Mesendoderm (in vitro differentiated cells): Measurements from ENCODE around the gene ACBD3.

Experiments used
- DNase-seq: peaks from one replicate; pipeline ENCODE4 v3.0.0; 2013
- H2AK5ac ChIP-seq: 2 replicates; pipeline ENCODE4 v1.6.1; 2013; ENCODE audit warnings: low read length, inconsistent platforms
- H2BK120ac ChIP-seq: 2 replicates; pipeline ENCODE4 v1.6.1; 2013; ENCODE audit warnings: low read depth, mild to moderate bottlenecking, low read length, moderate library complexity, mixed read lengths
- H2BK15ac ChIP-seq: replicated peaks from 2 replicates; pipeline ENCODE4 v1.6.1; 2013; ENCODE audit warnings: low read depth, mild to moderate bottlenecking, moderate library complexity
- H2BK5ac ChIP-seq: 2 replicates; pipeline ENCODE4 v1.6.1; 2013; ENCODE audit warnings: low read length, inconsistent platforms
- H3K18ac ChIP-seq: 2 replicates; pipeline ENCODE4 v1.6.1; 2013; ENCODE audit warnings: mild to moderate bottlenecking, low read length, mixed read lengths
- H3K23ac ChIP-seq: one replicate; pipeline ENCODE4 v1.6.1; 2013; ENCODE audit warnings: low read length
- H3K27ac ChIP-seq: 2 replicates; pipeline ENCODE4 v1.5.1; 2013; ENCODE audit warnings: low read depth, mild to moderate bottlenecking, inconsistent platforms, low read length, moderate library complexity
- H3K27me3 ChIP-seq: 2 replicates; pipeline ENCODE4 v1.6.1; 2013; ENCODE audit warnings: low read length, control low read depth, mild to moderate bottlenecking, inconsistent platforms; ENCODE audit not compliant: insufficient read depth, poor library complexity
- H3K36me3 ChIP-seq: 2 replicates; pipeline ENCODE4 v1.6.1; 2013; ENCODE audit warnings: low read length, inconsistent platforms; ENCODE audit not compliant: control insufficient read depth, insufficient read depth
- H3K4ac ChIP-seq: one replicate; pipeline ENCODE4 v1.6.1; 2013; ENCODE audit warnings: low read depth, mild to moderate bottlenecking, low read length, moderate library complexity
- H3K4me1 ChIP-seq: 2 replicates; pipeline ENCODE4 v1.6.1; 2013; ENCODE audit warnings: low read depth, low read length, inconsistent platforms; ENCODE audit not compliant: control insufficient read depth
- H3K4me2 ChIP-seq: 2 replicates; pipeline ENCODE4 v1.6.1; 2013; ENCODE audit warnings: low read length
- H3K4me3 ChIP-seq: 2 replicates; pipeline ENCODE4 v1.5.1; 2013; ENCODE audit warnings: mild to moderate bottlenecking, low read length
- H3K56ac ChIP-seq: one replicate; pipeline ENCODE4 v1.6.1; 2013; ENCODE audit warnings: low read length
- H3K79me1 ChIP-seq: 2 replicates; pipeline ENCODE4 v1.6.1; 2013; ENCODE audit warnings: low read length, inconsistent platforms
- H3K79me2 ChIP-seq: 2 replicates; pipeline ENCODE4 v1.6.1; 2013; ENCODE audit warnings: mild to moderate bottlenecking, low read length; ENCODE audit not compliant: control insufficient read depth, insufficient read depth
- H3K9ac ChIP-seq: 2 replicates; pipeline ENCODE4 v1.6.1; 2013; ENCODE audit warnings: low read length, inconsistent platforms
- H4K5ac ChIP-seq: one replicate; pipeline ENCODE4 v1.6.1; 2013; ENCODE audit warnings: low read length
- H4K8ac ChIP-seq: one replicate; pipeline ENCODE4 v1.6.1; 2013; ENCODE audit warnings: low read depth, mild to moderate bottlenecking, control low read depth, low read length, moderate library complexity
- WGBS: extraction: QIAGEN DNeasy Blood & Tissue Kit; methylation state at CpG from one replicate; pipeline ENCODE4 v1.1.7; 2013; ENCODE audit warnings: low lambda C conversion rate, missing lambda C conversion rate; ENCODE audit not compliant: insufficient coverage; ENCODE audit errors: extremely low coverage; 5-methylcytosine and 5-hydroxymethylcytosine counted together

Gene ACBD3

GRCh38 chr1:226164154-226164553 lies 22.4 kb downstream of the ACBD3 start:
- Histone ChIP-seq H2BK15ac (no peak overlapping the region), H2AK5ac (no peak overlapping the region), H4K8ac (no peak overlapping the region), H3K27ac (no peak overlapping the region), H3K56ac (no peak overlapping the region), H2BK5ac (no peak overlapping the region), H3K9ac (no peak overlapping the region), H3K36me3 (peaks cover 11% of the 10 kb centered on the region), H3K79me2 (no peaks in the 10 kb centered on the region), H3K79me1 (peaks cover 9% of the 10 kb centered on the region), H3K4me3 (no peak overlapping the region), H3K27me3 (no peaks in the 10 kb centered on the region), H3K4me1 (no peaks in the 10 kb centered on the region), H3K4me2 (no peak overlapping the region), H3K23ac (no peak overlapping the region), H2BK120ac (no peak overlapping the region), H3K18ac (no peak overlapping the region), H4K5ac (no peak overlapping the region), H3K4ac (no peak overlapping the region)
- no peak for DNase-seq
- no CpG with 5 or more reads among the region's 1 CpG for WGBS

- H3K4ac ChIP-seq, result no peak overlapping the region
- no CpG with 5 or more reads among the region's 8 CpGs for WGBS
- peaks cover 13% of the 10 kb centered on the region for H3K36me3 ChIP-seq
- H3K27ac ChIP-seq, result no peak overlapping the region
- H3K4me2 ChIP-seq, result no peak overlapping the region
- no peaks in the 10 kb centered on the region for H3K4me1 ChIP-seq
- H3K79me2 ChIP-seq, result no peaks in the 10 kb centered on the region
- no peak overlapping the region for H2AK5ac ChIP-seq
- no peak overlapping the region for H3K18ac ChIP-seq
- no peak overlapping the region for H2BK5ac ChIP-seq
- DNase-seq, result no peak
- no peak overlapping the region for H4K8ac ChIP-seq
- no peak overlapping the region for H2BK15ac ChIP-seq
- H3K9ac ChIP-seq, result no peak overlapping the region
- no peak overlapping the region for H3K23ac ChIP-seq
- H3K4me3 ChIP-seq, result no peak overlapping the region
- H4K5ac ChIP-seq, result no peak overlapping the region
- peaks cover 9% of the 10 kb centered on the region for H3K79me1 ChIP-seq
- no peak overlapping the region for H3K56ac ChIP-seq
- no peaks in the 10 kb centered on the region for H3K27me3 ChIP-seq
- no peak overlapping the region for H2BK120ac ChIP-seq
Measured at GRCh38 chr1:226162898-226163297, 23.6 kb downstream of the ACBD3 start.

- Histone ChIP-seq H3K4me3 (no peak overlapping the region), H3K4me1 (no peaks in the 10 kb centered on the region), H3K27me3 (no peaks in the 10 kb centered on the region), H2AK5ac (no peak overlapping the region), H2BK5ac (no peak overlapping the region), H3K4ac (no peak overlapping the region), H3K56ac (no peak overlapping the region), H3K36me3 (peaks cover 11% of the 10 kb centered on the region), H3K79me2 (no peaks in the 10 kb centered on the region), H4K8ac (no peak overlapping the region), H3K18ac (no peak overlapping the region), H3K4me2 (no peak overlapping the region), H3K27ac (no peak overlapping the region), H2BK120ac (no peak overlapping the region), H3K79me1 (peaks cover 6% of the 10 kb centered on the region), H3K23ac (no peak overlapping the region), H4K5ac (no peak overlapping the region), H2BK15ac (no peak overlapping the region), H3K9ac (no peak overlapping the region)
- 100% methylated on average over 2 of the region's 7 CpGs for WGBS
- no peak for DNase-seq
Measured at GRCh38 chr1:226158983-226159382, 27.6 kb downstream of the ACBD3 start.

- Histone ChIP-seq H3K36me3 (peaks cover 11% of the 10 kb centered on the region), H3K27me3 (no peaks in the 10 kb centered on the region), H4K8ac (no peak overlapping the region), H4K5ac (no peak overlapping the region), H3K4me3 (no peak overlapping the region), H3K79me1 (peaks cover 6% of the 10 kb centered on the region), H3K4me2 (no peak overlapping the region), H2AK5ac (no peak overlapping the region), H2BK15ac (no peak overlapping the region), H2BK5ac (no peak overlapping the region), H3K18ac (no peak overlapping the region), H2BK120ac (no peak overlapping the region), H3K4ac (no peak overlapping the region), H3K23ac (no peak overlapping the region), H3K56ac (no peak overlapping the region), H3K4me1 (no peaks in the 10 kb centered on the region), H3K27ac (no peak overlapping the region), H3K9ac (no peak overlapping the region), H3K79me2 (no peaks in the 10 kb centered on the region)
- DNase-seq, result no peak
- no CpG with 5 or more reads among the region's 1 CpG for WGBS
Measured at GRCh38 chr1:226158457-226158856, 28.1 kb downstream of the ACBD3 start.

GRCh38 chr1:226157761-226158316 lies 28.7 kb downstream of the ACBD3 start:
- Histone ChIP-seq H3K27me3 (no peaks in the 10 kb centered on the region), H2BK15ac (no peak overlapping the region), H3K4ac (no peak overlapping the region), H3K79me2 (no peaks in the 10 kb centered on the region), H2AK5ac (no peak overlapping the region), H3K23ac (no peak overlapping the region), H3K9ac (no peak overlapping the region), H4K5ac (no peak overlapping the region), H4K8ac (no peak overlapping the region), H3K4me1 (no peaks in the 10 kb centered on the region), H3K56ac (no peak overlapping the region), H3K4me2 (no peak overlapping the region), H3K4me3 (no peak overlapping the region), H3K18ac (no peak overlapping the region), H3K79me1 (peaks cover 6% of the 10 kb centered on the region), H2BK120ac (no peak overlapping the region), H2BK5ac (no peak overlapping the region), H3K27ac (no peak overlapping the region), H3K36me3 (peaks cover 11% of the 10 kb centered on the region)
- no peak for DNase-seq
- WGBS, result no CpG with 5 or more reads among the region's 1 CpG

GRCh38 chr1:226154593-226154992 lies 31.9 kb downstream of the ACBD3 start:
- no peak overlapping the region for H2BK120ac ChIP-seq
- no peak overlapping the region for H3K4me3 ChIP-seq
- H3K4me2 ChIP-seq, result no peak overlapping the region
- peaks cover 2% of the 10 kb centered on the region for H3K79me1 ChIP-seq
- no peaks in the 10 kb centered on the region for H3K27me3 ChIP-seq
- H3K27ac ChIP-seq, result no peak overlapping the region
- H3K36me3 ChIP-seq, result peaks cover 7% of the 10 kb centered on the region
- H3K23ac ChIP-seq, result no peak overlapping the region
- DNase-seq, result no peak
- no peak overlapping the region for H2AK5ac ChIP-seq
- H3K56ac ChIP-seq, result no peak overlapping the region
- WGBS, result no CpG with 5 or more reads among the region's 1 CpG
- H4K5ac ChIP-seq, result no peak overlapping the region
- H3K79me2 ChIP-seq, result no peaks in the 10 kb centered on the region
- no peak overlapping the region for H3K9ac ChIP-seq
- H2BK5ac ChIP-seq, result no peak overlapping the region
- H3K4ac ChIP-seq, result no peak overlapping the region
- no peaks in the 10 kb centered on the region for H3K4me1 ChIP-seq
- no peak overlapping the region for H4K8ac ChIP-seq
- no peak overlapping the region for H2BK15ac ChIP-seq
- H3K18ac ChIP-seq, result no peak overlapping the region
